Adrenal gland (tissue), 5 donors: ENCODE data around the gene TCERG1.

ENCODE experiments used
- POLR2A ChIP-seq, 2 donors: fragments of 450-650 bp; IDR thresholded peaks; one replicate each; pipeline ENCODE4 v1.6.1; 2017; ENCODE audit warnings: antibody characterized with exemption in 2 of 2, mild to moderate bottlenecking in 2 of 2, moderate library complexity in 1 of 2
- TF ChIP-seq, protein P1 (sequence below), 6 experiments: fragments of 450-650 bp in 4 of 6; fragments of 200-600 bp in 2 of 6; sonication (generic) in 1 of 6; IDR thresholded peaks; 1 replicate in 5 of 6; 2 replicates in 1 of 6; pipeline versions ENCODE4 v1.5.1 to v1.8.0; 2016 to 2021; ENCODE audit warnings: antibody characterized with exemption in 6 of 6, mild to moderate bottlenecking in 2 of 6, moderate library complexity in 1 of 6
- donor health status: DM: no; HTN: no; CAD: no.

DNA sequence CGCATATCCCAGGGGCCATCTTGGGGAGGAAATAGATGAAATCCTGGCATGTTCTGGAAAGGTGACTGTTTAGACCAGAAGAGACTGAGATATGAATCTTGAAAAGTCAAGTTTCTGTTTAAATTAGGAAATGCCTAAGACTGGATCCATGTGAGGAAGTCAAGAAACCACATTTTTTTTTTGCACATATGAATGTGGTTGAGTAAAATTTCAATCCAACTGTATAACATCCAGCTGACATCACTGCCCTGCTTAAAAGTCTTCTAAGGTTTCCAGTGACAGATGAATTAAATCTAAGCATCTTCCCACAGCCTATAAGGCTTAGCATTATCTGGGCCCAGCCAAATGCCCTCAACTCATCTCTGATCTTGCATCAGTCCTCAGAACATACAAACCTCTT is 47.7 kb upstream of the TCERG1 start:
- TF ChIP-seq, protein P1, sequence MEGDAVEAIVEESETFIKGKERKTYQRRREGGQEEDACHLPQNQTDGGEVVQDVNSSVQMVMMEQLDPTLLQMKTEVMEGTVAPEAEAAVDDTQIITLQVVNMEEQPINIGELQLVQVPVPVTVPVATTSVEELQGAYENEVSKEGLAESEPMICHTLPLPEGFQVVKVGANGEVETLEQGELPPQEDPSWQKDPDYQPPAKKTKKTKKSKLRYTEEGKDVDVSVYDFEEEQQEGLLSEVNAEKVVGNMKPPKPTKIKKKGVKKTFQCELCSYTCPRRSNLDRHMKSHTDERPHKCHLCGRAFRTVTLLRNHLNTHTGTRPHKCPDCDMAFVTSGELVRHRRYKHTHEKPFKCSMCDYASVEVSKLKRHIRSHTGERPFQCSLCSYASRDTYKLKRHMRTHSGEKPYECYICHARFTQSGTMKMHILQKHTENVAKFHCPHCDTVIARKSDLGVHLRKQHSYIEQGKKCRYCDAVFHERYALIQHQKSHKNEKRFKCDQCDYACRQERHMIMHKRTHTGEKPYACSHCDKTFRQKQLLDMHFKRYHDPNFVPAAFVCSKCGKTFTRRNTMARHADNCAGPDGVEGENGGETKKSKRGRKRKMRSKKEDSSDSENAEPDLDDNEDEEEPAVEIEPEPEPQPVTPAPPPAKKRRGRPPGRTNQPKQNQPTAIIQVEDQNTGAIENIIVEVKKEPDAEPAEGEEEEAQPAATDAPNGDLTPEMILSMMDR (IDR thresholded peaks at IDR 0.05) = no peak
- no peak for TF ChIP-seq POLR2A (IDR thresholded peaks at IDR 0.05)
